Stomach (tissue), 4 donors: ENCODE measurements around the gene IMP4.

Source experiments
- POLR2A ChIP-seq, 4 donors: fragments of 450-650 bp; IDR thresholded peaks; one replicate each; pipeline ENCODE4 v1.6.1; 2016; ENCODE audit warnings: antibody characterized with exemption in 4 of 4, control low read depth in 2 of 4, mild to moderate bottlenecking in 1 of 4, moderate library complexity in 1 of 4
- POLR2AphosphoS5 ChIP-seq, 3 donors: sonication (generic); formaldehyde crosslinking; IDR thresholded peaks; one replicate each; pipeline ENCODE4 v1.6.1; 2016; ENCODE audit warnings: antibody characterized with exemption in 3 of 3
- TF ChIP-seq, protein P1 (sequence below), 7 experiments: fragments of 450-650 bp in 4 of 7; fragments of 200-600 bp in 3 of 7; sonication (generic) in 3 of 7; IDR thresholded peaks; one replicate each; pipeline ENCODE4 v1.5.1; 2016 to 2019; ENCODE audit warnings: antibody characterized with exemption in 7 of 7, control low read depth in 2 of 7, mild to moderate bottlenecking in 1 of 7

GRCh38 chr2:130352237-130352636, 9.5 kb downstream of the IMP4 start:
- TF ChIP-seq POLR2A (IDR thresholded peaks at IDR 0.05) (no peak), POLR2AphosphoS5 (IDR thresholded peaks at IDR 0.05) (no peak)
- TF ChIP-seq, protein P1, sequence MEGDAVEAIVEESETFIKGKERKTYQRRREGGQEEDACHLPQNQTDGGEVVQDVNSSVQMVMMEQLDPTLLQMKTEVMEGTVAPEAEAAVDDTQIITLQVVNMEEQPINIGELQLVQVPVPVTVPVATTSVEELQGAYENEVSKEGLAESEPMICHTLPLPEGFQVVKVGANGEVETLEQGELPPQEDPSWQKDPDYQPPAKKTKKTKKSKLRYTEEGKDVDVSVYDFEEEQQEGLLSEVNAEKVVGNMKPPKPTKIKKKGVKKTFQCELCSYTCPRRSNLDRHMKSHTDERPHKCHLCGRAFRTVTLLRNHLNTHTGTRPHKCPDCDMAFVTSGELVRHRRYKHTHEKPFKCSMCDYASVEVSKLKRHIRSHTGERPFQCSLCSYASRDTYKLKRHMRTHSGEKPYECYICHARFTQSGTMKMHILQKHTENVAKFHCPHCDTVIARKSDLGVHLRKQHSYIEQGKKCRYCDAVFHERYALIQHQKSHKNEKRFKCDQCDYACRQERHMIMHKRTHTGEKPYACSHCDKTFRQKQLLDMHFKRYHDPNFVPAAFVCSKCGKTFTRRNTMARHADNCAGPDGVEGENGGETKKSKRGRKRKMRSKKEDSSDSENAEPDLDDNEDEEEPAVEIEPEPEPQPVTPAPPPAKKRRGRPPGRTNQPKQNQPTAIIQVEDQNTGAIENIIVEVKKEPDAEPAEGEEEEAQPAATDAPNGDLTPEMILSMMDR (IDR thresholded peaks at IDR 0.05) = no peak
